Stimulated activated CD8-positive, alpha-beta memory T cell treated with anti-CD3 and anti-CD28 coated beads, Interleukin-2, amount 100 ng/mL, for 48 hours (primary cell): Measurements from ENCODE around the gene SLC27A6.
"Not testable (repeated sequence)": the region's sequence is repeated elsewhere in the genome, so short reads cannot be mapped to it uniquely, and the experiment has no call there.

Experiments
- DNase-seq, 2 donors: peaks; one replicate each; pipeline ENCODE4 v3.0.0-alpha.2; 2020; ENCODE audit warnings: low read depth in 2 of 2

Gene SLC27A6

DNA sequence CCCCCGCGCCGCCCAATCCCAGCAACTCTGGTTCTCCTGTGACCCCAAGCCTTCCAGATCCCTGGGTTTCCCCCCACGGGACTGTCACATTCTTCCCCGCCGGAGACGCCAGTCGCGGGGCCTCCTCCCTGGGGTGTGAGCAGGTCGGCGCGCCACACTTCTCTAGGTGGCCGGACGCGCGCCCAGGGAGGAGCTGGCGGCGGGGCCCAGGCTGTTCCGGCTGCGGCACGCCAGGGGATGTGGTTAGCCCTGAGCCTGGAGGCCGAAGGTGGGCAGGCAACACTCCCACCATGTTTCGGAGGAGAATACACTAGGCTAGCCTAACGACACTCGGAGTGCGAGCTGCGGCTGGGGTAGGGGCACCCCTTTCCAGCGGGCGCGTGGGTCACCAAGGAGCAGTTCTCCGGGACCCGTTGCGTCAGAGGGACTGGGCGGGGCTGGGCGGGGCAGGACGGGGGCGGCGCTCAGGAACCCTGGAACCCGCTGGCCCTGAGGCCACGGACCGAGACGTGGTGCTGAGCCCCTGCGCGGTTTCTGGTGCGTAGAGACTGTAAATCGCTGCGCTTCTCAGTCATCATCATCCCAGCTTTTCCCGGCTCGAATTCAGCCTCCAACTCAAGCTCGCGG, at the start of gene SLC27A6:
Gene SLC27A6 (plus strand): TSS at position 478 of the 627 bp plus-strand sequence. CDS start 650 bp downstream, outside the sequence.
- DNase-seq = no peak

- no peak for DNase-seq
Measured at GRCh38 chr5:128919542-128919941, 45.7 kb upstream of the SLC27A6 start.

DNA sequence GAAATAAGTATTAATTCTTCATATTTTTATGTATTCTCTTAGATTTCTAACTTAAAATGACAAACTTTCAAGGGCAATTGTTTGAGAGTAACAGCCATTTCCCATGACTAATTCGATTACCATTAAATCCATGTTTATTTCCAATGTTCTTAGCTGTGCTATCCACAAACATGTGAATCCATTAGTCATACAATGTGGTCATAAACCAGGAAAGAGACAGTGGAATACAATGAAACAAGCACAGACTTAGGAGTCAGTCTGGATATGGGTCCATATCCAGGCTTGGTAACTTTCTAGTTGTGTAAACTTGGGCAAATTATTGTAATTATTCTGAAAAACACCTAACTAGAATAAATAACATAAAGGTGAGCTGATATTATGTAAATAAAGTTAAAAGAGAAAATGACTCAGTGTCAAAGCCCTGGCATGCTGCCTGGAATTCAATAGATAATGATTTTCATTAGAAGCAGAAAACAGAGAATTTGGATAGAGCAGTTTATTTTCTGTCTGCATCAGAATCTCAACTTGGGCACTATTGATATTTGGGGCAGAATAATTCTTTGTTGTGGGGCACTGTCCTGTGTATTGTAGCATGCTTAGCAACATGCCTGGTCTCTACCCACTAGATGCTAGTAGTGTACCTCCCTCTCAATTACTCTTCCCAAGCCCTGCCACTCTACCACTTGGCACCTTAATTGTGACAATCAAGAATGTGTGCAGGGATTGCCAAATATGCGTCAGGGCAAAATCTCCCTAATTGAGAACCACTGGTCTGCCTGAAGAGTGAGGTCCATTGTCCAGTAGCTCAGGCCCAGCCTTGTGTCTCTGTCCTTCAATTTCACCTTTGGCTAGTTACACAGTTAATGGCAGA, 44.7 kb upstream of the SLC27A6 start:
- no peak for DNase-seq

GRCh38 chr5:128924299-128924698, 41.0 kb upstream of the SLC27A6 start:
- DNase-seq = no peak

DNA sequence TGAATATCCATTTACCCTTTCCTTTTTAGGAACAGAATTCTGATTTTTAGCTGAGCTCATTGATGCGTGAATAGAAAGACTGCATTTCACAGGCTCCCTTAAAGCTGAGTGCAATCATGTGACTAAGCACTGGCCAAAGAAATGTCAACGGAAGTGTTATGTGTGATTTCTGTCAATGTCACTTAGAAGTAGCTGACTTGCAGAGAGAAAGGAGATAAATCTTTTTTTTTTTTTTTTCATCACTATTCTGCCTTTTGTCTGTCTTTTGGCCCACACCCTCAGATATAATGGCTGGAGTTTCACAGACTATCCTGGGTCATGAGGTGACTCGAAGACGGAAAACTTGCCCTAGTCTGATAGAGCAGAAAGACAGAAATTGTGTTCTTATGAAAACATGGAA, 39.3 kb upstream of the SLC27A6 start:
- DNase-seq = no peak

- DNase-seq = no peak
Measured at GRCh38 chr5:128927644-128928043, 37.6 kb upstream of the SLC27A6 start.

GRCh38 chr5:128932232-128932631, 33.1 kb upstream of the SLC27A6 start:
- DNase-seq = not testable (repeated sequence)

DNA sequence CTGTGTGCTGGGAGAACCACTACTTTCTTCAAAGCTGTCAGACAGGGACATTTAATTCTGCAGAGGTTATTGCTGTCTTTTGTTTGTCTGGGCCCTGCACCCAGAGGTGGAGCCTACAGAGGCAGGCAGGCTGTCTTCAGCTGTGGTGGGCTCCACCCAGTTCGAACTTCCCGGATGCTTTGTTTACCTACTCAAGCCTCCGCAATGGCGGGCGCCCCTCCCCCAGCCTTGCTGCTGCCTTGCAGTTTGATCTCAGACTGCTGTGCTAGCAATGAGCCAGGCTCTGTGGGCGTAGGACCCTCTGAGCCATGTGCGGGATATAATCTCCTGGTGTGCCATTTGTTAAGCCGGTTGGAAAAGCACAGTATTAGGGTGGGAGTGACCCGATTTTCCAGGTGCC, 22.2 kb upstream of the SLC27A6 start:
- not testable (repeated sequence) for DNase-seq

- no peak for DNase-seq
Measured at GRCh38 chr5:128949847-128950546, 15.3 kb upstream of the SLC27A6 start.

- not testable (repeated sequence) for DNase-seq
Measured at GRCh38 chr5:128951301-128951700, 14.0 kb upstream of the SLC27A6 start.

DNA sequence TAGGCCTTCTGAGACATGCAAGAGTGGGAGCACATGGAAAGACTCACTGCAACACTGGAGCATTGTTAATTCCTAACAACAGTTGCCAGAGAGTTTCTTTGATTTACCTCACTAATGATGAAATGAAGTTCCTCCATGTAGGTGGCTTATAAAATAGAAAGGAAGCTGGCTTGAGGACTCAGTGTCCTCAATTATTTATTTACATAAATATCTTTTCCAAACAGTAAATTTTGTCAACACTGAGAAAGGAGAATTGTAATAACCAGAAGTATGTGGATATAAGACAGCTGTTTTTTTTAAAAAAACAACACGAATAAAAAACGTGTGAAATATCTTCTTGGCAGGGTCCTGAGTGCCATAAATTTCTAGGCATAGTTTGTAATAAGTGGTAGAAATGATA, 9.1 kb upstream of the SLC27A6 start:
- DNase-seq = no peak

GRCh38 chr5:128962211-128962610, 3.1 kb upstream of the SLC27A6 start:
- no peak for DNase-seq

DNA sequence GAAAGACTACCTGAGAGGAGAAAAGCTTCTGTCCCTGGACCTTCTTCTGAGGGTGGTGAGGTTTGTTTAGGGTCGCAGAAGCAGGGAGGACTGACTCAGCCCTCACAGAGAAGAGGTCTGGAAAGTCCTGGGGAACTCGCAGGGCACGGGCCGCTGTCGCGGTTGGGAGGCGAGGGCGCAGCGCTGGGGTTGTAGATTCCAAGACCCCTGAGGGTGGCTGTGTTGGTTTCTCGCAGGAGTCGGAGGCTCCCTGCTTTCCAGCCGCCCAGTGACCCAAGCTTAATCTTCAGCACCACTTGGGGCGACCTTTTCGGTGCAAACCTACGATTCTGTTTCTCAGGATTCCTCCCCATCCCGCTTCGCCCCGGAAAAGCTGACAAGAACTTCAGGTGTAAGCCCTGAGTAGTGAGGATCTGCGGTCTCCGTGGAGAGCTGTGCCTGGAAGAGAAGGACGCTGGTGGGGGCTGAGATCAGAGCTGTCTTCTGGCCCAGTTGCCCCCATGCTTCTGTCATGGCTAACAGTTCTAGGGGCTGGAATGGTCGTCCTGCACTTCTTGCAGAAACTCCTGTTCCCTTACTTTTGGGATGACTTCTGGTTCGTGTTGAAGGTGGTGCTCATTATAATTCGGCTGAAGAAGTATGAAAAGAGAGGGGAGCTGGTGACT, 482 bp downstream of the SLC27A6 start:
- no peak for DNase-seq

GRCh38 chr5:128966375-128966774, 1.1 kb downstream of the SLC27A6 start:
- DNase-seq = no peak

GRCh38 chr5:128966846-128967245, 1.6 kb downstream of the SLC27A6 start:
- DNase-seq = no peak

GRCh38 chr5:128973244-128973643, 8.0 kb downstream of the SLC27A6 start:
- DNase-seq = no peak

- DNase-seq = no peak
Measured at GRCh38 chr5:128974567-128974966, 9.3 kb downstream of the SLC27A6 start.

GRCh38 chr5:128979761-128980160, 14.5 kb downstream of the SLC27A6 start:
- DNase-seq = no peak

DNA sequence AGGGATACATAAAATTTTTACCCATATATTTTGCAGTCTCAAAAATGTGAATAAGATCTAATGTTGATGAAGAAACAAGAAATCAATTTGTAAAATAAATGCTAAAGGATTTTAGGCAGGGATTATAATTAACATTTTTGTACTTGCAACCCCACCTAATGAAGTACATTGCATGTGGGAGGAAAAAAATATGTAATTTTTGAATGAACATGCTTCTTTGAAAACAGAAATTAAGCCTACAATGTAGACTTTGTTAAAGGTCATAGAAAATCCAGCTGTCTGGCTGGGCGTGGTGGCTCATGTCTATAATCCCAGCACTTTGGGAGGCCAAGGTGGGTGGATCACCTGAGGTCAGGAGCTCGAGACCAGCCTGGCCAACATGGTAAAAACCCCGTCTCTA, 15.6 kb downstream of the SLC27A6 start:
- DNase-seq = no peak

GRCh38 chr5:128984480-128984879, 19.2 kb downstream of the SLC27A6 start:
- DNase-seq = no peak

DNA sequence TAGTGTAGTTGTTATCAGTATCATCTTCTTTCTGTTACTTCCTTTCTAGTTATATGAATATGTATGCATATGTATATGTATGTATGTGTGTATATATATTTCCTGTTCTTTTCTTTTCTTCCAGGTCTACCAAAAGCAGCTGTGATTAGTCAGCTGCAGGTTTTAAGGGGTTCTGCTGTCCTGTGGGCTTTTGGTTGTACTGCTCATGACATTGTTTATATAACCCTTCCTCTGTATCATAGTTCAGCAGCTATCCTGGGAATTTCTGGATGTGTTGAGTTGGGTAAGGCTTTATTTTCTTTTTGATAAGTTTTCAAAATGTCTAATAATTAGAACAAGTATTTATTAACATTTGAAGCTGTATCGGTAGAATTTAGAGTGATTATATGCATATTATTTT, 23.2 kb downstream of the SLC27A6 start:
- DNase-seq = no peak
